ENCODE measurements around the gene PHTF1.

DNA sequence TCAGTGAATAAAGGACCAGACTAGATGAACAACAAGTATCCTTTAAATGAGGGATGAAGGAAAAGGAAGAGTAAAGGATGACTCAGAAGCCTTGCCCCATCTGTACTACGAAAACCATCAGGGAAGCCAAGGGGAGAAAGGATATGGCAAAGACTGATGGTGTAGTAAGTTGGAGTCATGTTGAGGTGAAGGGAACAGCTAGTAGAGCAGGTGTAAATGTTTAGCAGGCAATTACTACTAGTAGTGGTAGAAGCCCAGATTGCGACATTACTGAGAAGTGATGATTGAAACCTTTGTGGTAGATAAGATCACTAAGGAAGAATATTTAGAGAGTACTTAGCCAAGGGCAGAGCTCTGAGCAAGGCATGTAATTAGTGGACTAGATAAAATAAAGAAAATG is 84.0 kb downstream of the PHTF1 start:
- TF ChIP-seq EZH2 (IDR thresholded peaks at IDR 0.05; ENCODE audit: borderline replicate concordance, insufficient read depth, low read length, poor library complexity, severe bottlenecking) (no peak), EP300 (conservative IDR thresholded peaks at IDR 0.05; ENCODE audit: poor library complexity, severe bottlenecking) (no peak), MXI1 (conservative IDR thresholded peaks at IDR 0.05; ENCODE audit: poor library complexity, severe bottlenecking) (no peak)
- TF ChIP-seq, protein P1, sequence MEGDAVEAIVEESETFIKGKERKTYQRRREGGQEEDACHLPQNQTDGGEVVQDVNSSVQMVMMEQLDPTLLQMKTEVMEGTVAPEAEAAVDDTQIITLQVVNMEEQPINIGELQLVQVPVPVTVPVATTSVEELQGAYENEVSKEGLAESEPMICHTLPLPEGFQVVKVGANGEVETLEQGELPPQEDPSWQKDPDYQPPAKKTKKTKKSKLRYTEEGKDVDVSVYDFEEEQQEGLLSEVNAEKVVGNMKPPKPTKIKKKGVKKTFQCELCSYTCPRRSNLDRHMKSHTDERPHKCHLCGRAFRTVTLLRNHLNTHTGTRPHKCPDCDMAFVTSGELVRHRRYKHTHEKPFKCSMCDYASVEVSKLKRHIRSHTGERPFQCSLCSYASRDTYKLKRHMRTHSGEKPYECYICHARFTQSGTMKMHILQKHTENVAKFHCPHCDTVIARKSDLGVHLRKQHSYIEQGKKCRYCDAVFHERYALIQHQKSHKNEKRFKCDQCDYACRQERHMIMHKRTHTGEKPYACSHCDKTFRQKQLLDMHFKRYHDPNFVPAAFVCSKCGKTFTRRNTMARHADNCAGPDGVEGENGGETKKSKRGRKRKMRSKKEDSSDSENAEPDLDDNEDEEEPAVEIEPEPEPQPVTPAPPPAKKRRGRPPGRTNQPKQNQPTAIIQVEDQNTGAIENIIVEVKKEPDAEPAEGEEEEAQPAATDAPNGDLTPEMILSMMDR (IDR thresholded peaks at IDR 0.05; ENCODE audit: poor library complexity, severe bottlenecking), result no peak
- TF ChIP-seq, protein P2, sequence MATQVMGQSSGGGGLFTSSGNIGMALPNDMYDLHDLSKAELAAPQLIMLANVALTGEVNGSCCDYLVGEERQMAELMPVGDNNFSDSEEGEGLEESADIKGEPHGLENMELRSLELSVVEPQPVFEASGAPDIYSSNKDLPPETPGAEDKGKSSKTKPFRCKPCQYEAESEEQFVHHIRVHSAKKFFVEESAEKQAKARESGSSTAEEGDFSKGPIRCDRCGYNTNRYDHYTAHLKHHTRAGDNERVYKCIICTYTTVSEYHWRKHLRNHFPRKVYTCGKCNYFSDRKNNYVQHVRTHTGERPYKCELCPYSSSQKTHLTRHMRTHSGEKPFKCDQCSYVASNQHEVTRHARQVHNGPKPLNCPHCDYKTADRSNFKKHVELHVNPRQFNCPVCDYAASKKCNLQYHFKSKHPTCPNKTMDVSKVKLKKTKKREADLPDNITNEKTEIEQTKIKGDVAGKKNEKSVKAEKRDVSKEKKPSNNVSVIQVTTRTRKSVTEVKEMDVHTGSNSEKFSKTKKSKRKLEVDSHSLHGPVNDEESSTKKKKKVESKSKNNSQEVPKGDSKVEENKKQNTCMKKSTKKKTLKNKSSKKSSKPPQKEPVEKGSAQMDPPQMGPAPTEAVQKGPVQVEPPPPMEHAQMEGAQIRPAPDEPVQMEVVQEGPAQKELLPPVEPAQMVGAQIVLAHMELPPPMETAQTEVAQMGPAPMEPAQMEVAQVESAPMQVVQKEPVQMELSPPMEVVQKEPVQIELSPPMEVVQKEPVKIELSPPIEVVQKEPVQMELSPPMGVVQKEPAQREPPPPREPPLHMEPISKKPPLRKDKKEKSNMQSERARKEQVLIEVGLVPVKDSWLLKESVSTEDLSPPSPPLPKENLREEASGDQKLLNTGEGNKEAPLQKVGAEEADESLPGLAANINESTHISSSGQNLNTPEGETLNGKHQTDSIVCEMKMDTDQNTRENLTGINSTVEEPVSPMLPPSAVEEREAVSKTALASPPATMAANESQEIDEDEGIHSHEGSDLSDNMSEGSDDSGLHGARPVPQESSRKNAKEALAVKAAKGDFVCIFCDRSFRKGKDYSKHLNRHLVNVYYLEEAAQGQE (IDR thresholded peaks at IDR 0.05; ENCODE audit: borderline replicate concordance), result no peak

Measured in neural cell (in vitro differentiated cells).